Measurements from ENCODE around the gene ADIPOQ. TPM values are rescaled to one million over a fixed set of nuclear protein-coding genes. Genes with fewer than 3 reads are reported as not detected.
A peak's percentile ranks its signal among the peaks of the same experiment; 100 is the strongest.

The ADIPOQ gene
- total RNA-seq, 1 experiment from 2014 or later, result not detected

- no peak overlapping the region for H2BK120ac ChIP-seq (ENCODE audit: low read depth, low read length, poor library complexity, severe bottlenecking)
- H3K27ac Mint-ChIP-seq, result peak overlapping the region in 1 of 3 experiments; percentile 3; a peak in 1 of 7 replicates
- H2AFZ ChIP-seq (ENCODE audit: low read length), result no peak overlapping the region
- no peak overlapping the region for H3K23ac ChIP-seq (ENCODE audit: insufficient read length, low read depth, low read length)
- no CpG with 5 or more reads among the region's 10 CpGs for WGBS (ENCODE audit: extremely low coverage, insufficient read length, low lambda C conversion rate)
- no peak overlapping the region for H3K27ac ChIP-seq (ENCODE audit: insufficient read length, low read depth, low read length)
- no peak overlapping the region for H3K4me3 Mint-ChIP-seq
- H3K36me3 Mint-ChIP-seq (ENCODE audit: insufficient read depth in 1 of 3, low read depth in 3 of 3), result no peaks in the 10 kb centered on the region
- peaks cover 4 to 9% of the 10 kb centered on the region in 2 experiments for H3K4me1 Mint-ChIP-seq
- no peak overlapping the region for H3K4me2 ChIP-seq (ENCODE audit: insufficient read depth, insufficient read length, low read length)
- H3K4me1 ChIP-seq (ENCODE audit: insufficient read depth, low read length), result no peaks in the 10 kb centered on the region
- no peak overlapping the region for H3K56ac ChIP-seq (ENCODE audit: insufficient read length, low read depth, low read length)
- no peak overlapping the region for H2AK5ac ChIP-seq (ENCODE audit: insufficient read length, low read length)
- no peak overlapping the region for H4K91ac ChIP-seq (ENCODE audit: insufficient read length, low read depth, low read length)
- H3K79me2 ChIP-seq (ENCODE audit: insufficient read depth, low read length), result no peaks in the 10 kb centered on the region
- no peak overlapping the region for H3T11ph ChIP-seq (ENCODE audit: low read length)
- no peak overlapping the region for H3K14ac ChIP-seq (ENCODE audit: insufficient read depth, low read length)
- no peak overlapping the region for H2BK5ac ChIP-seq (ENCODE audit: insufficient read length, low read length)
- no peak for TF ChIP-seq CTCF (conservative IDR thresholded peaks at IDR 0.05)
- DNase-seq, result no peak
- no peaks in the 10 kb centered on the region for H3K9me3 ChIP-seq (ENCODE audit: control insufficient read depth, low read depth, low read length)
- H4K5ac ChIP-seq (ENCODE audit: insufficient read length, low read depth, low read length), result no peak overlapping the region
- no peaks in the 10 kb centered on the region for H4K20me1 ChIP-seq (ENCODE audit: control insufficient read depth, insufficient read depth, insufficient read length)
- no peak overlapping the region for H3K18ac ChIP-seq (ENCODE audit: insufficient read length, low read depth, low read length)
- H3K4ac ChIP-seq (ENCODE audit: low read depth, low read length), result no peak overlapping the region
- no peak overlapping the region for H2BK12ac ChIP-seq (ENCODE audit: insufficient read length, low read depth, low read length)
- no peaks in the 10 kb centered on the region for H3K23me2 ChIP-seq (ENCODE audit: insufficient read length, low read depth, low read length, poor library complexity, severe bottlenecking)
- H4K8ac ChIP-seq (replicated peaks; ENCODE audit: insufficient read length, low read depth, low read length), result no peak overlapping the region
- H3K9me3 Mint-ChIP-seq, result no peaks in the 10 kb centered on the region; a peak in 2 of 5 replicates
- H2BK15ac ChIP-seq (ENCODE audit: low read depth, low read length), result no peak overlapping the region
- no peak overlapping the region for H3K9ac ChIP-seq (ENCODE audit: extremely low read depth, insufficient read length, low read length)
- H2BK20ac ChIP-seq (ENCODE audit: low read depth, low read length, poor library complexity, severe bottlenecking), result no peak overlapping the region
- peaks cover 3% of the 10 kb centered on the region; the same call in 1 of the 2 replicates for H3K27me3 Mint-ChIP-seq (ENCODE audit: low read depth)
- H3K79me1 ChIP-seq (ENCODE audit: insufficient read depth, low read depth, low read length, poor library complexity, severe bottlenecking), result no peaks in the 10 kb centered on the region
- H3K27me3 ChIP-seq (ENCODE audit: insufficient read depth, low read length), result no peaks in the 10 kb centered on the region
These were observed 3.2 kb downstream of the ADIPOQ start for GRCh38 chr3:186845756-186846155.

Data from H9 (cell line).